NB4 (cell line): Measurements from ENCODE around the gene INPP4A.

Source experiments
- DNase-seq: peaks from one replicate; pipeline ENCODE4 v3.0.0; 2010; ENCODE audit warnings: low read depth
- H3K4me3 ChIP-seq: one replicate; pipeline ENCODE4 v1.5.1; 2011; ENCODE audit warnings: mild to moderate bottlenecking, low read depth, low read length, moderate library complexity
- MYC ChIP-seq: IDR thresholded peaks from 2 replicates; pipeline ENCODE4 v1.6.1; 2011; ENCODE audit warnings: low read depth, low read length
- POLR2A ChIP-seq: IDR thresholded peaks from 2 replicates; pipeline ENCODE4 v1.6.1; 2011; ENCODE audit warnings: mild to moderate bottlenecking; ENCODE audit not compliant: insufficient read length; ENCODE audit errors: extremely low read depth
- TF ChIP-seq, protein P1 (sequence below): IDR thresholded peaks from one replicate; pipeline ENCODE4 v1.5.1; 2012; ENCODE audit warnings: low read depth, low read length
- TF ChIP-seq, protein P2 (sequence below): IDR thresholded peaks from 2 replicates; pipeline ENCODE4 v1.6.1; 2011; ENCODE audit warnings: low read depth, low read length

INPP4A gene

DNA sequence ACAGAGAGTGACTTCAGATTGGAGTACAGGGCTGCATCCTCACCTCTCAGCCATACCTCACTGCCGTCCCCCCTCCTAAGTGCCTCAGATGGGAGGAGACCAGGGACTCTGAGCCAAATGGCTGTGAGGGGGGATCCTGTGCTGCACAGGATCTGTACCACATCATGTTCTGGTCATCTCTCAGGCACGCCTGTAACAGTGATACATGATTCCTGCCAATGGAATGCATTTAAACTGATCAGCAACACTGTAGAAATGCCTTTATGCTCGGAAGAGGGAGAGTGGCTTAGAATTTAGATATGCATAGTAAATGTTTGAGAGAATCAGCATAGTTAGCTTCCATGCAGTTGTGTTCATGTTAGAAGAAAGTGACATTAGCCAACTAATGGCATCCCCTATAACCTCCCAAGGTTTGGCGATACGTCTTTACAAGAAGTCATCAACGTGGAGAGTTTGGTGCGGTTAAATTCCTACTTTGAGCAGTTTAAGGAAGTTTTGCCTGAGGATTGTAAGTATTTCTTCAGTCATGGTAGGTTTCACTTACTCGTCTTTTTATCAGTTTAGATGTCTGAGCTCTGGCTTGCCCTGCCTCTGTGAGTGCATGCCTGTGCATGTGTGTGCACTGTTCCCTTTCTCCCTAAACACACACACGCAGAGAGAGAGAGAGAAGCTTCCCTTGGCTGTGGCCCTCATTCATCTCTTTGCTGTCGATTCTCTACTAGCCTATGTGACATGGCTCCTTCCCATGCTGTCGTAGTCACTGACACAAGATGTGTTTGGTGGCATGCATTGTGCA, 123.7 kb downstream of the INPP4A start:
- TF ChIP-seq, protein P1, sequence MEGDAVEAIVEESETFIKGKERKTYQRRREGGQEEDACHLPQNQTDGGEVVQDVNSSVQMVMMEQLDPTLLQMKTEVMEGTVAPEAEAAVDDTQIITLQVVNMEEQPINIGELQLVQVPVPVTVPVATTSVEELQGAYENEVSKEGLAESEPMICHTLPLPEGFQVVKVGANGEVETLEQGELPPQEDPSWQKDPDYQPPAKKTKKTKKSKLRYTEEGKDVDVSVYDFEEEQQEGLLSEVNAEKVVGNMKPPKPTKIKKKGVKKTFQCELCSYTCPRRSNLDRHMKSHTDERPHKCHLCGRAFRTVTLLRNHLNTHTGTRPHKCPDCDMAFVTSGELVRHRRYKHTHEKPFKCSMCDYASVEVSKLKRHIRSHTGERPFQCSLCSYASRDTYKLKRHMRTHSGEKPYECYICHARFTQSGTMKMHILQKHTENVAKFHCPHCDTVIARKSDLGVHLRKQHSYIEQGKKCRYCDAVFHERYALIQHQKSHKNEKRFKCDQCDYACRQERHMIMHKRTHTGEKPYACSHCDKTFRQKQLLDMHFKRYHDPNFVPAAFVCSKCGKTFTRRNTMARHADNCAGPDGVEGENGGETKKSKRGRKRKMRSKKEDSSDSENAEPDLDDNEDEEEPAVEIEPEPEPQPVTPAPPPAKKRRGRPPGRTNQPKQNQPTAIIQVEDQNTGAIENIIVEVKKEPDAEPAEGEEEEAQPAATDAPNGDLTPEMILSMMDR = no peak
- TF ChIP-seq MYC = no peak
- TF ChIP-seq, protein P2, sequence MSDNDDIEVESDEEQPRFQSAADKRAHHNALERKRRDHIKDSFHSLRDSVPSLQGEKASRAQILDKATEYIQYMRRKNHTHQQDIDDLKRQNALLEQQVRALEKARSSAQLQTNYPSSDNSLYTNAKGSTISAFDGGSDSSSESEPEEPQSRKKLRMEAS = no peak
- no peak for TF ChIP-seq POLR2A
- H3K4me3 ChIP-seq = no peak overlapping the region
- DNase-seq = no peak

DNA sequence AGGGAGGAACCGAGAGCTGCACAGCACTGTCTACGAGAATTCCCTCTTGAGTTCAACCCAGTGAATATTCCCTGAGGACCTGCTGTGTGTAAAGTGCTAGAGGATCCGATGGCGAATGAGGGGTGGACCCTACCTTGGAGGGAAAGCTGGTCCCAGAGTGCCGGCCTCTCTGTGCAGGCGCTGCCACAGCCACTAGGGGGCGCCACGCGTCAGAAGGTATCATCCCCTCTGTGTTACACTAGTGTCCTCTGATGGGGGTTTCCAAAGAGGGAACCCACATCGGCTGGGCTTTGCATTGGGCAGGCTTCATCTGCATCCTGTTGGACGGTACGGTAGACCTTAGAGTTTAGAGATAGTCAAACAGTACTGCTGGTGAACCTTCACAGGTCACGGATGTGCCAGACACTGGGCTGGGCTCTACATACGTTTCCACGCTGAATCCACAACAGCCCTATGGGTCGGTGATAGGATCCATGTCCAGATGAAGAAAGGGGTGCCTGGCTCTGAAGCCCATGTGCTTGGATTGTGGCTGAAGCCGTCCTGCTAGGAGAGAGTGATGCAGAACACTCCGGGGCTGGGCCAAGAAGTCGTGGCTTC, 124.6 kb downstream of the INPP4A start:
- TF ChIP-seq MYC = no peak
- TF ChIP-seq POLR2A = no peak
- TF ChIP-seq, protein P2 = peak; percentile 40; the same call in 1 of the 2 replicates
- TF ChIP-seq, protein P1 = peak; percentile 96
- peak; percentile 59 for DNase-seq

DNA sequence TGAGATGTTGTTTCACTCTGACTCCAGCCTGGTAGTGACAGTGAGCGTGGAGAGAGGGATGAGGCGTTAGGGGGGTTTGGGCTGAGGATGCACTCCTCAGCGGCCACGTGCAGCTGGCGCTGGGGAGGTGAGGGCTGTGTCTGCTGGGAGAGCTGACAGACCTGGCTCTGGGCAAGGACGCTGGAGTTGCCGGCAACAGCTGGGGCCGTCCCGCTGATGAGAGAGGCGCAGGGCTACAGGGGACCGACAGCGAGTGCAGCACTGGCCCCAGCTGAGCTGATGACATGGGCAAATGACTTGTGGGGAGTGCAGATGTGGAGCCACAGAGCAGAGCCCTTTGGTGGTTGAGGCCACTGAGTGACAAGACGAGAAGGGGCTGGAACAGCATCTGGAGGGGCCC, 125.3 kb downstream of the INPP4A start:
- no peak overlapping the region for H3K4me3 ChIP-seq
- no peak for DNase-seq
- no peak for TF ChIP-seq MYC
- TF ChIP-seq POLR2A = no peak
- TF ChIP-seq, protein P2 = no peak
- TF ChIP-seq, protein P1 = no peak

More for the DNA sequence above, 124.6 kb downstream of the INPP4A start:
- H3K4me3 ChIP-seq = no peak overlapping the region

DNA sequence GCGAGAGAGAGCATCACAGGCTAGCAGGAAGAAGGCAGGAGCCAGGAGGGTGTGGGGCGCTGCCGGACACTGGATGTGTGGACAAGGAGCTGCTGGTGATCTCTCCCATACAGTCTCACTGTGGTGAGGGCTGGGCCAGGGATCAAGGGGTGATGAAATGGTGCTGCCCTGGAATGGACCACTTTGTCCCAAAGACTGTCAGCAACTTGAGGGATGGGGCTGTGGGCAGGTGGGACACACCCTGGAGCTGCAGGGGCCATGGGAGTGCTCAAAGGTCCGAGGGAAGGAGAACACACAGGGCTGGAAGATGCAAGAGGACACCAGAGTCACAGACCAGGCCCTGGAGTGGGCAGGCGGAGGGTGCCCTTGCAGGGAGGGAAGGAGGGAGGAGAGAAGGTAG, 125.7 kb downstream of the INPP4A start:
- no peak for DNase-seq
- TF ChIP-seq MYC (no peak), POLR2A (no peak)
- TF ChIP-seq, protein P2 = no peak
- TF ChIP-seq, protein P1 = no peak
- no peak overlapping the region for H3K4me3 ChIP-seq

DNA sequence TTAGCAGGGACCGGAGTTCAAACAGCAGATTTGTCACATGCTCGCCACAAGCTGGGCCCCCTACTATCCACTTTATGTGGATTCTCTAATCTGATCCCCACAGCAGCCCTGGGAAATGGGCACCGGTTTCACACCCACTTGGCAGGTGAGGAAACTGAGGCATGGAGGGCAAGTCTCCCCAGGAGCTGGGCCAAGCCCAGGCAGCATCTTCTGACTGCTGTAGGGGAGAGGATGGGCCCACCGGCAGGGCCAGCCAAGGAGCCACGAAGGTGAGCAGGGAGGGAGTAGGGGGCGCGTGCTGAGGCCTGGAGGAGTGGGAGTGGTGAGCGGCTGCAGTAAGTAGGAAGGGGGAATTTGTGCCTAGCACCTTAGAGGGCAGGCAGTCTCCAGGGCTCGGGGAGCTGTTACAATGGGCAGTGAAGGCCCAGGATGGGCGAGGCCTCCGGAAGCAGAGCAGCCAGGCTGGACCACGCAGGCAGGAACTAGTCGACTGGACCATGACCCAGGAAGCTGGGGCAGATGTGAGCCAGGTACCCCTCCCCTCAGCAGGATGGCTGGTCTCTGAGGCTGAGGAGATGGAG, 126.6 kb downstream of the INPP4A start:
- TF ChIP-seq, protein P1 = no peak
- TF ChIP-seq, protein P2 = no peak
- TF ChIP-seq MYC (no peak), POLR2A (no peak)
- DNase-seq = no peak

More for the DNA sequence above, 126.6 kb downstream of the INPP4A start:
- no peak overlapping the region for H3K4me3 ChIP-seq
